Thyroid gland (tissue), 4 donors: ENCODE data around the gene KIF13A.

Source experiments
- POLR2A ChIP-seq, 2 donors: fragments of 450-650 bp; IDR thresholded peaks; one replicate each; pipeline ENCODE4 v1.6.1; 2017; ENCODE audit warnings: antibody characterized with exemption in 2 of 2, mild to moderate bottlenecking in 2 of 2, moderate library complexity in 1 of 2
- TF ChIP-seq, protein P1 (sequence below), 6 experiments: fragments of 200-600 bp in 3 of 6; fragments of 450-650 bp in 3 of 6; sonication (generic) in 3 of 6; IDR thresholded peaks; one replicate each; pipeline ENCODE4 v1.5.1; 2016 to 2019; ENCODE audit warnings: antibody characterized with exemption in 6 of 6, mild to moderate bottlenecking in 2 of 6, inconsistent platforms in 1 of 6, moderate library complexity in 1 of 6

DNA sequence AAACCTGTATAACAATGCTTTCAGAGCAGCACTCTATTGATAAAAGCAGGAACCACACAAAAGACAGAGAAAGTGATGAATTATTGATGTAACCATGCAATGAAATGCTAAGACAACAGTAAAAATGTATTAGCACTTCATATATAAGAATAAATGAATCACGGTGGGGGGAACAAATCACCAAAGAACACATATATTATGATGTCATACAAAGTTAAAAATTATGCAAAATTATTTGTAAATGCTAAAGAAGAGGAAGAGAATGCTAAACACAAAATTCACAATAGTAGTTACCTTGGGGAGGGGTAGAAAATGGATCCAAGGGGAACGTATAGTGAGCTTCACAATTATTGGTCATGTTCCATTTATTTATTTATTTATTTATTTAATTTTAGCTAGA lies 133.9 kb downstream of the KIF13A start:
- TF ChIP-seq, protein P1, sequence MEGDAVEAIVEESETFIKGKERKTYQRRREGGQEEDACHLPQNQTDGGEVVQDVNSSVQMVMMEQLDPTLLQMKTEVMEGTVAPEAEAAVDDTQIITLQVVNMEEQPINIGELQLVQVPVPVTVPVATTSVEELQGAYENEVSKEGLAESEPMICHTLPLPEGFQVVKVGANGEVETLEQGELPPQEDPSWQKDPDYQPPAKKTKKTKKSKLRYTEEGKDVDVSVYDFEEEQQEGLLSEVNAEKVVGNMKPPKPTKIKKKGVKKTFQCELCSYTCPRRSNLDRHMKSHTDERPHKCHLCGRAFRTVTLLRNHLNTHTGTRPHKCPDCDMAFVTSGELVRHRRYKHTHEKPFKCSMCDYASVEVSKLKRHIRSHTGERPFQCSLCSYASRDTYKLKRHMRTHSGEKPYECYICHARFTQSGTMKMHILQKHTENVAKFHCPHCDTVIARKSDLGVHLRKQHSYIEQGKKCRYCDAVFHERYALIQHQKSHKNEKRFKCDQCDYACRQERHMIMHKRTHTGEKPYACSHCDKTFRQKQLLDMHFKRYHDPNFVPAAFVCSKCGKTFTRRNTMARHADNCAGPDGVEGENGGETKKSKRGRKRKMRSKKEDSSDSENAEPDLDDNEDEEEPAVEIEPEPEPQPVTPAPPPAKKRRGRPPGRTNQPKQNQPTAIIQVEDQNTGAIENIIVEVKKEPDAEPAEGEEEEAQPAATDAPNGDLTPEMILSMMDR (IDR thresholded peaks at IDR 0.05): no peak
- TF ChIP-seq POLR2A (IDR thresholded peaks at IDR 0.05): no peak
